OCI-LY1 (cell line): ENCODE measurements around the gene MVP.

Source experiments
- H2AFZ ChIP-seq: fragments of 200-600 bp; sonication (generic), shearing (Covaris generic); 2 replicates; pipeline ENCODE4 v1.6.0; 2014; ENCODE audit warnings: antibody characterized with exemption, mild to moderate bottlenecking, low read length
- H3F3A ChIP-seq: fragments of 200-600 bp; sonication (generic), shearing (Covaris generic); 2 replicates; pipeline ENCODE4 v1.6.0; 2014; ENCODE audit warnings: mild to moderate bottlenecking, antibody characterized with exemption, low read length, moderate library complexity; ENCODE audit not compliant: insufficient read depth
- H3K27ac ChIP-seq: fragments of 200-600 bp; sonication (generic); 2 replicates; pipeline ENCODE4 v1.5.1; 2014; ENCODE audit warnings: low read length, mixed run types, mild to moderate bottlenecking, low read depth; ENCODE audit not compliant: poor library complexity, severe bottlenecking
- H3K27me3 ChIP-seq: fragments of 200-600 bp; sonication (generic); 2 replicates; pipeline ENCODE4 v1.6.0; 2014; ENCODE audit warnings: antibody characterized with exemption, mild to moderate bottlenecking, low read length, moderate library complexity; ENCODE audit not compliant: insufficient read depth
- H3K36me3 ChIP-seq: fragments of 200-600 bp; sonication (generic); 2 replicates; pipeline ENCODE4 v1.6.1; 2014; ENCODE audit warnings: mild to moderate bottlenecking, antibody characterized with exemption, low read length, moderate library complexity, mixed read lengths; ENCODE audit not compliant: insufficient read depth
- H3K4me1 ChIP-seq: fragments of 200-600 bp; sonication (generic); 2 replicates; pipeline ENCODE4 v1.5.1; 2014; ENCODE audit warnings: mild to moderate bottlenecking, low read length, moderate library complexity; ENCODE audit not compliant: insufficient read depth, severe bottlenecking
- H3K4me2 ChIP-seq: fragments of 200-600 bp; sonication (generic), shearing (Covaris generic); 2 replicates; pipeline ENCODE4 v1.6.1; 2014; ENCODE audit warnings: low read length
- H3K4me3 ChIP-seq: fragments of 200-600 bp; sonication (generic); 2 replicates; pipeline ENCODE4 v1.5.1; 2014; ENCODE audit warnings: low read length, low read depth, mild to moderate bottlenecking, mixed read lengths; ENCODE audit not compliant: poor library complexity, severe bottlenecking
- H3K79me2 ChIP-seq: fragments of 200-600 bp; shearing (Covaris generic); 2 replicates; pipeline ENCODE4 v1.6.1; 2016; ENCODE audit warnings: mixed run types, low read length, mixed read lengths; ENCODE audit not compliant: insufficient read depth
- H3K9ac ChIP-seq: fragments of 200-600 bp; sonication (generic), shearing (Covaris generic); 2 replicates; pipeline ENCODE4 v1.6.1; 2014; ENCODE audit warnings: mild to moderate bottlenecking, low read length, mixed read lengths
- H3K9me2 ChIP-seq: fragments of 200-600 bp; sonication (generic), shearing (Covaris generic); 2 replicates; pipeline ENCODE4 v1.6.1; 2014; ENCODE audit warnings: low read depth, mild to moderate bottlenecking, low read length, mixed read lengths
- H3K9me3 ChIP-seq: fragments of 200-600 bp; shearing (Covaris generic); 2 replicates; pipeline ENCODE4 v1.6.1; 2014; ENCODE audit warnings: low read length, mixed read lengths
- H4K20me1 ChIP-seq: fragments of 200-600 bp; sonication (generic), shearing (Covaris generic); 2 replicates; pipeline ENCODE4 v1.6.0; 2016; ENCODE audit warnings: mild to moderate bottlenecking, low read length; ENCODE audit not compliant: insufficient read depth
- EZH2 ChIP-seq: fragments of 200-600 bp; sonication (generic), shearing (Covaris generic); IDR thresholded peaks from 2 replicates; pipeline ENCODE4 v1.8.0; 2017; ENCODE audit warnings: borderline replicate concordance, mixed run types, mild to moderate bottlenecking, antibody characterized with exemption, low read length, moderate library complexity, mixed read lengths
- TF ChIP-seq, protein P1 (sequence below): fragments of 200-600 bp; sonication (generic), shearing (Covaris generic); IDR thresholded peaks from 2 replicates; pipeline ENCODE4 v1.5.1; 2017; ENCODE audit warnings: mild to moderate bottlenecking, antibody characterized with exemption, low read length, moderate library complexity, mixed read lengths

MVP gene

DNA sequence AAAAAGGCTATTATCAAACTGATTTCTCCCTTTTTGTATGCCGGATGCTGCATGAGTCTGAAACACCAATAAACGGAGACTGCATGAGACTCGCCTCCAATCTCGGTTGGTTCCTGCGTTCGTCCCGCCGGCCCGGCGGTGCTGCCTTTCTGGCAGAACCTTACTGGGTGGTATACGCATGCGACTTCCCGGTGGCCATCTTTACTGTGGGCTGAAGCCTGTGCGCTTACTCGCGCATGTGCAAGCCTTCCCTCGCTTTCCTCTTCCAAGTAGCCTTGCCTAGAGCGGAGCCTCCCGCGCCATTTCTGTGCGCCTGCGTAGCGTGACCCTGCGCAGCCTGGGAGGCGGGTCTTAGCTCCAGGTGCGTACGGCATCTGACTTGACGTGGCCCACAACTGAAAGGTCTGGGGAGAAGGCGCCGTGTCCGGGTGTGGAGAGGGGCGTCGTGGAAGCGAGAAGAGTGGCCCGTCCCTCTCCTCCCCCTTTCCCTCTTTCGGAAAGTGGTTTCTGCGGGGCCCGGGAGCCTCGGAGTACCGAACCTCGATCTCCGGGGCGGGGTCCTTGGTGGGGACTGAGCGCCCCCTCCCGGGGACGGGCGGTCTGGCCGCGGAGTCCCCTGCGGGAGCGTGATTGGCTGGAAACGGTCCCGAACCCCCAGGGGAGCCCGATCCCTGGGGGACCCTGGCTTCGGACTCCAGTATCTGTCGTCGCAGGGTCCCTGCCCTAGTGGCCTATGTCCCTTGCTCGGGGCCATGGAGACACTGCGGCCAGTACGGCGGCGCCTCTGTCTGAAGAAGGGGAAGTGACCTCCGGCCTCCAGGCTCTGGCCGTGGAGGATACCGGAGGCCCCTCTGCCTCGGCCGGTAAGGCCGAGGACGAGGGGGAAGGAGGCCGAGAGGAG lies 4.2 kb upstream of the MVP start, which contains the start of gene PAGR1:
PAGR1 (plus strand) TSS at position 360 of the 901 bp plus-strand sequence; CDS start at position 734, 374 bp downstream.
- H4K20me1 ChIP-seq: no peaks in the 10 kb centered on the region
- no peaks in the 10 kb centered on the region for H3K9me3 ChIP-seq
- H3F3A ChIP-seq: no peaks in the 10 kb centered on the region
- peak within 1 kb of the TSS; percentile 93 for H3K4me3 ChIP-seq
- no peaks in the 10 kb centered on the region for H3K9me2 ChIP-seq
- peaks cover 56% of the 10 kb centered on the region for H3K4me1 ChIP-seq
- H2AFZ ChIP-seq: peak within 1 kb of the TSS; percentile 19; the same call in 1 of the 2 replicates
- no peaks in the 10 kb centered on the region for H3K79me2 ChIP-seq
- H3K4me2 ChIP-seq: peak within 1 kb of the TSS; percentile 91
- no peaks in the 10 kb centered on the region for H3K27me3 ChIP-seq
- peak within 1 kb of the TSS; percentile 95 for H3K9ac ChIP-seq
- TF ChIP-seq EZH2: no peak
- TF ChIP-seq, protein P1, sequence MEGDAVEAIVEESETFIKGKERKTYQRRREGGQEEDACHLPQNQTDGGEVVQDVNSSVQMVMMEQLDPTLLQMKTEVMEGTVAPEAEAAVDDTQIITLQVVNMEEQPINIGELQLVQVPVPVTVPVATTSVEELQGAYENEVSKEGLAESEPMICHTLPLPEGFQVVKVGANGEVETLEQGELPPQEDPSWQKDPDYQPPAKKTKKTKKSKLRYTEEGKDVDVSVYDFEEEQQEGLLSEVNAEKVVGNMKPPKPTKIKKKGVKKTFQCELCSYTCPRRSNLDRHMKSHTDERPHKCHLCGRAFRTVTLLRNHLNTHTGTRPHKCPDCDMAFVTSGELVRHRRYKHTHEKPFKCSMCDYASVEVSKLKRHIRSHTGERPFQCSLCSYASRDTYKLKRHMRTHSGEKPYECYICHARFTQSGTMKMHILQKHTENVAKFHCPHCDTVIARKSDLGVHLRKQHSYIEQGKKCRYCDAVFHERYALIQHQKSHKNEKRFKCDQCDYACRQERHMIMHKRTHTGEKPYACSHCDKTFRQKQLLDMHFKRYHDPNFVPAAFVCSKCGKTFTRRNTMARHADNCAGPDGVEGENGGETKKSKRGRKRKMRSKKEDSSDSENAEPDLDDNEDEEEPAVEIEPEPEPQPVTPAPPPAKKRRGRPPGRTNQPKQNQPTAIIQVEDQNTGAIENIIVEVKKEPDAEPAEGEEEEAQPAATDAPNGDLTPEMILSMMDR: peak; percentile 88
- H3K27ac ChIP-seq: peak within 1 kb of the TSS; percentile 73
- peaks cover 23% of the 10 kb centered on the region for H3K36me3 ChIP-seq

DNA sequence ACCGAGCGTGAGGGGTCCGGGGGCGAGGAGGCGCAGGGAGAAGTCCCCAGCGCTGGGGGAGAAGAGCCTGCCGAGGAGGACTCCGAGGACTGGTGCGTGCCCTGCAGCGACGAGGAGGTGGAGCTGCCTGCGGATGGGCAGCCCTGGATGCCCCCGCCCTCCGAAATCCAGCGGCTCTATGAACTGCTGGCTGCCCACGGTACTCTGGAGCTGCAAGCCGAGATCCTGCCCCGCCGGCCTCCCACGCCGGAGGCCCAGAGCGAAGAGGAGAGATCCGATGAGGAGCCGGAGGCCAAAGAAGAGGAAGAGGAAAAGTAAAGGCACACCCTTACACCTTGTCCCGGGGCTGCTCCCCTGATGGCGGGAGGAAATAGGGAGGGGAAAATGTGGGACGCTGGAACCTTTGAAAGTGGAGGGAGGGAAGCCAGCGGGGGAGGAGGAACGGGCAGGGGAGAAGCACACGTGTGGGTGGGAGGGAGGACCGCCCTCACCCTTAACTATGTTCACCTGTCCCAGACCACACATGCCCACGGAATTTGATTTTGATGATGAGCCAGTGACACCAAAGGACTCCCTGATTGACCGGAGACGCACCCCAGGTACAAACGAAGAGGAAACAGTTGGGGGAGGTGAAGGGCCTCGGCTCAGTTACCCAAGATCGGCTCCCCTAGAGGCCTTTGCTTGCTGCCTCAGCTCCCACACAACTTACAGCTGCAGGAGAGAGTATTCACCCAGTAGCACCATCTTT lies 3.4 kb upstream of the MVP start:
- no peaks in the 10 kb centered on the region for H3K79me2 ChIP-seq
- no peaks in the 10 kb centered on the region for H3K27me3 ChIP-seq
- H3K4me2 ChIP-seq: peak overlapping the region; percentile 91
- H3K4me1 ChIP-seq: peaks cover 53% of the 10 kb centered on the region
- H2AFZ ChIP-seq: no peak overlapping the region
- H3K9me3 ChIP-seq: no peaks in the 10 kb centered on the region
- no peaks in the 10 kb centered on the region for H3F3A ChIP-seq
- peak overlapping the region; percentile 73 for H3K27ac ChIP-seq
- no peaks in the 10 kb centered on the region for H4K20me1 ChIP-seq
- peaks cover 22% of the 10 kb centered on the region for H3K36me3 ChIP-seq
- TF ChIP-seq EZH2: no peak
- TF ChIP-seq, protein P1: no peak
- peak overlapping the region; percentile 95 for H3K9ac ChIP-seq
- H3K9me2 ChIP-seq: no peaks in the 10 kb centered on the region
- H3K4me3 ChIP-seq: peak overlapping the region; percentile 93

DNA sequence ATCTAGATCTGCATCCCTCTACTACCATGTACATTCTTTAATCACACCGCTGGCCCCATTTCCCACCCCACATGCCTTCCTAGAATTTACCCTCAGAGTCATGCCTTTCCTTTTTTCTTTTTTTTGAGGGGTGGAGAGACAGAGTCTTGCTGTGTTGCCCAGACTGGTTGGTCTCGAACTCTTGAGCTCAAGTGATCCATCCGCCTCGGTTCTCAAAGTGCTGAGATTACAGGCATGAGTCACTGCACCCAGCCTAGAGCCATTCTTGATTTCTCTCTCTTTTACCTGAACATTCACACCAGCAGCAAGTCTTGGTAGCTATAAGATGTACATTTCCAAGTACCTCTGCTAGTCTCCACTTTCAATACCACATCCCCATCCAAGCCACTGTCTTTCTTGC lies 2.2 kb upstream of the MVP start:
- H3K4me2 ChIP-seq: no peak overlapping the region
- no peaks in the 10 kb centered on the region for H4K20me1 ChIP-seq
- H2AFZ ChIP-seq: no peak overlapping the region
- H3K27ac ChIP-seq: no peak overlapping the region
- H3K4me3 ChIP-seq: no peak overlapping the region
- no peaks in the 10 kb centered on the region for H3K9me2 ChIP-seq
- H3K36me3 ChIP-seq: peaks cover 26% of the 10 kb centered on the region
- H3F3A ChIP-seq: no peaks in the 10 kb centered on the region
- no peak overlapping the region for H3K9ac ChIP-seq
- no peaks in the 10 kb centered on the region for H3K79me2 ChIP-seq
- no peaks in the 10 kb centered on the region for H3K27me3 ChIP-seq
- H3K9me3 ChIP-seq: no peaks in the 10 kb centered on the region
- peaks cover 48% of the 10 kb centered on the region for H3K4me1 ChIP-seq
- TF ChIP-seq EZH2: no peak
- TF ChIP-seq, protein P1: no peak
